GM21529 (cell line): ENCODE data around the gene WDR3.

Source experiments
- ATAC-seq: cut with Tn5 transposase; IDR thresholded peaks from one replicate; pipeline ENCODE4 v1.9.1; 2021; ENCODE audit not compliant: unreplicated experiment

Gene WDR3

GRCh38 chr1:117942293-117942692, 12.8 kb downstream of the WDR3 start:
- ATAC-seq: no peak

GRCh38 chr1:117952386-117952785, 22.8 kb downstream of the WDR3 start:
- no peak for ATAC-seq

GRCh38 chr1:117959364-117959763, 29.8 kb downstream of the WDR3 start:
- ATAC-seq: no peak

- no peak for ATAC-seq
Observed at GRCh38 chr1:117964290-117965038, 34.9 kb downstream of the WDR3 start.

- no peak for ATAC-seq
Observed at GRCh38 chr1:117967477-117967876, 37.9 kb downstream of the WDR3 start.

- no peak for ATAC-seq
Observed at GRCh38 chr1:117967881-117968280, 38.3 kb downstream of the WDR3 start.

- no peak for ATAC-seq
Observed at GRCh38 chr1:117970252-117970651, 40.7 kb downstream of the WDR3 start.

- no peak for ATAC-seq
Observed at GRCh38 chr1:117971777-117972176, 42.2 kb downstream of the WDR3 start.

- ATAC-seq: no peak
Observed at GRCh38 chr1:117976381-117976780, 46.8 kb downstream of the WDR3 start.

GRCh38 chr1:117981455-117982192, 52.1 kb downstream of the WDR3 start:
- ATAC-seq: no peak

GRCh38 chr1:117985239-117985638, 55.7 kb downstream of the WDR3 start:
- ATAC-seq: no peak

- ATAC-seq: peak; percentile 77
Observed at GRCh38 chr1:117985973-117986372, 56.4 kb downstream of the WDR3 start.

GRCh38 chr1:118004312-118004711, 74.8 kb downstream of the WDR3 start:
- no peak for ATAC-seq

GRCh38 chr1:118007391-118007790, 77.9 kb downstream of the WDR3 start:
- ATAC-seq: no peak

- no peak for ATAC-seq
Observed at GRCh38 chr1:118008011-118008410, 78.5 kb downstream of the WDR3 start.

GRCh38 chr1:118012515-118013124, 83.1 kb downstream of the WDR3 start:
- ATAC-seq: no peak

GRCh38 chr1:118013336-118013735, 83.8 kb downstream of the WDR3 start:
- ATAC-seq: no peak

GRCh38 chr1:118013938-118014337, 84.4 kb downstream of the WDR3 start:
- no peak for ATAC-seq
